Vagina (tissue), 2 donors: ENCODE results near the gene THOC7.

ENCODE experiments used
- POLR2A ChIP-seq, 2 donors: fragments of 450-650 bp; IDR thresholded peaks; one replicate each; pipeline ENCODE4 v1.6.1; 2017; ENCODE audit warnings: antibody characterized with exemption in 2 of 2, mild to moderate bottlenecking in 2 of 2, moderate library complexity in 2 of 2
- POLR2AphosphoS5 ChIP-seq, 2 donors: sonication (generic); formaldehyde crosslinking; IDR thresholded peaks; one replicate each; pipeline ENCODE4 v1.9.0; 2017; ENCODE audit warnings: antibody characterized with exemption in 2 of 2, mild to moderate bottlenecking in 2 of 2, low read depth in 1 of 2; ENCODE audit not compliant: insufficient read depth in 1 of 2
- TF ChIP-seq, protein P1 (sequence below), 3 experiments: fragments of 450-650 bp in 2 of 3; fragments of 200-600 bp in 1 of 3; sonication (generic) in 1 of 3; IDR thresholded peaks; one replicate each; pipeline ENCODE4 v1.5.1; 2017 to 2019; ENCODE audit warnings: antibody characterized with exemption in 3 of 3, mild to moderate bottlenecking in 2 of 3, moderate library complexity in 2 of 3

DNA sequence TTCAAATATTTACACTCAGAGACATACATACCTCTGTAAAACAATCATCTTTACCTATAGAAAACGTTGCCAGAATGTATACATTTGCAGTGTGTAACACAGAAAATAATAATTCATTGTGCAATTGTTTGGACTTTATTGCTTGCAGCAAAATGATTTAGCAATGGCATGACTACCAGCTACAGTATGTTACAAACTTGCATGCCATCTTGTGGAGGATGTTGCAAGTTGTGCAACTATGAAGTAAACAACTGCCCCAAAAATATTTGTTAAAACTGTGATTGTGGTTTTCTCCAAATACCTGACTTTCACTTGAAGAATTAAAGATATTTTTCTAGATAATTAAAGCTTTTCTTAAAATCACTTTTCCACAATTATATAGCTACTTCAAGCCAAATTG, 71.6 kb downstream of the THOC7 start:
- TF ChIP-seq POLR2A (IDR thresholded peaks at IDR 0.05): no peak
- TF ChIP-seq, protein P1, sequence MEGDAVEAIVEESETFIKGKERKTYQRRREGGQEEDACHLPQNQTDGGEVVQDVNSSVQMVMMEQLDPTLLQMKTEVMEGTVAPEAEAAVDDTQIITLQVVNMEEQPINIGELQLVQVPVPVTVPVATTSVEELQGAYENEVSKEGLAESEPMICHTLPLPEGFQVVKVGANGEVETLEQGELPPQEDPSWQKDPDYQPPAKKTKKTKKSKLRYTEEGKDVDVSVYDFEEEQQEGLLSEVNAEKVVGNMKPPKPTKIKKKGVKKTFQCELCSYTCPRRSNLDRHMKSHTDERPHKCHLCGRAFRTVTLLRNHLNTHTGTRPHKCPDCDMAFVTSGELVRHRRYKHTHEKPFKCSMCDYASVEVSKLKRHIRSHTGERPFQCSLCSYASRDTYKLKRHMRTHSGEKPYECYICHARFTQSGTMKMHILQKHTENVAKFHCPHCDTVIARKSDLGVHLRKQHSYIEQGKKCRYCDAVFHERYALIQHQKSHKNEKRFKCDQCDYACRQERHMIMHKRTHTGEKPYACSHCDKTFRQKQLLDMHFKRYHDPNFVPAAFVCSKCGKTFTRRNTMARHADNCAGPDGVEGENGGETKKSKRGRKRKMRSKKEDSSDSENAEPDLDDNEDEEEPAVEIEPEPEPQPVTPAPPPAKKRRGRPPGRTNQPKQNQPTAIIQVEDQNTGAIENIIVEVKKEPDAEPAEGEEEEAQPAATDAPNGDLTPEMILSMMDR (IDR thresholded peaks at IDR 0.05): no peak
- no peak for TF ChIP-seq POLR2AphosphoS5 (IDR thresholded peaks at IDR 0.05; ENCODE audit: insufficient read depth in 1 of 2, low read depth in 1 of 2)
